Measurements from ENCODE around the gene MRPL20. TPM values are rescaled to one million over a fixed set of nuclear protein-coding genes. Genes with fewer than 3 reads are reported as not detected.
"Not testable (repeated sequence)": the region's sequence is repeated elsewhere in the genome, so short reads cannot be mapped to it uniquely, and the experiment has no call there.

MRPL20 gene
- total RNA-seq, 2 donors from 2014 or later, result 72.8 to 85.9 TPM

DNA sequence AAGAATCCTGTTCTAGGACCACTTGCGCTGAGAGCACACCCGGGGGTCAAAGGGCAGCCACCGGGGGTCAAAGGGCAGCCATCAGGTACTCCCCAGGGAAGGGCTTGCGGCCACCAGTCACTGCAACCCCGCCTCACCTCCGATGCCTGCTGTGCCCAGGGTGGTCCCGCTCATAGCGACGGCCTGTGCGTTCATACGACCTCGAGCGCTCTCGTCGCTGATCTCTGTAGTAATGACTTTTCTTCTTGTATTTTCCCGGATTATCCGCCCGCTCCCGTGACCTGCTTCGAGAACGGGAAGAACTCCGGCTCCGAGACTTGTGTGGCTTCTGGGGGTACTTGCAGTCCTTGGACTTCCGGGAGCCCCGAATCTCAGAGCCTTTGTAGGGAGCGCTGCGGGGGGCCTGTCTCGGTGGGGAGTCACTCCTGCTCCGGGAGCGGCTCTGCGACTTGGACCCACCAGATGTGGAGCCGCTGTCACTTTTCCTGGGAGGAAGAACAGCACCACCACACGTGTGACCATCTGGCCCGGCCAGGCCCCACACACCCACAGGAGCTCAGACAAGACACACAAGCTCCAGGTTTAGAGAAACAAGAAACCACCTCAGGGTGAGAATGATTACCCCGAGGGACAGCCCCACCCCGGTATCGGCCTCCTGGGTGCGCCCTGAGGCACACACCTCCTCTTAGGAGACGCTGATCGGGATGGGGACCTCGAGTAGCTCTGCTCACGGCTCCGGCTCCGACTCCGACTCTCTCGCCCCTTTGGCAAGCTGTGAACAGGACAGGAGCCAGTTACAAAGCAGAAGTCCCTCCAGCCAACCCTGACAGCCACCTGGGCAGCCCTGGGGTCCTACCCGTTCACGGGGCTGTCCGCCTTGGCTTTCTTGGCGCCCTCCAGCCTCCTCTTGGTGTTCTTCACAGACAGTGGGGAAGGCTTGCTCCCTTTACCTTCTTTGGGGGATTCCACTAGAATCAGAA, 19.7 kb downstream of the MRPL20 start:
- intact Hi-C loops (cut with DNase I), result no loop called here
- Histone ChIP-seq H3K27me3 (no peaks in the 10 kb centered on the region), H3K36me3 (replicated peaks in 1 of 2; ENCODE audit: insufficient read depth in 1 of 2, low read depth in 2 of 2) (peaks cover 40 to 50% of the 10 kb centered on the region in 2 donors), H3K4me1 (no peaks in the 10 kb centered on the region), H3K27ac (no peak overlapping the region), H3K9me3 (no peaks in the 10 kb centered on the region), H3K4me3 (no peak overlapping the region)
- WGBS, 2 donors, result 93 to 95% methylated on average over 32 to 48 of the region's 50 CpGs
- ATAC-seq (no peak), DNase-seq (no peak)
- no peak for TF ChIP-seq POLR2A (IDR thresholded peaks at IDR 0.05)
- TF ChIP-seq, protein P1, sequence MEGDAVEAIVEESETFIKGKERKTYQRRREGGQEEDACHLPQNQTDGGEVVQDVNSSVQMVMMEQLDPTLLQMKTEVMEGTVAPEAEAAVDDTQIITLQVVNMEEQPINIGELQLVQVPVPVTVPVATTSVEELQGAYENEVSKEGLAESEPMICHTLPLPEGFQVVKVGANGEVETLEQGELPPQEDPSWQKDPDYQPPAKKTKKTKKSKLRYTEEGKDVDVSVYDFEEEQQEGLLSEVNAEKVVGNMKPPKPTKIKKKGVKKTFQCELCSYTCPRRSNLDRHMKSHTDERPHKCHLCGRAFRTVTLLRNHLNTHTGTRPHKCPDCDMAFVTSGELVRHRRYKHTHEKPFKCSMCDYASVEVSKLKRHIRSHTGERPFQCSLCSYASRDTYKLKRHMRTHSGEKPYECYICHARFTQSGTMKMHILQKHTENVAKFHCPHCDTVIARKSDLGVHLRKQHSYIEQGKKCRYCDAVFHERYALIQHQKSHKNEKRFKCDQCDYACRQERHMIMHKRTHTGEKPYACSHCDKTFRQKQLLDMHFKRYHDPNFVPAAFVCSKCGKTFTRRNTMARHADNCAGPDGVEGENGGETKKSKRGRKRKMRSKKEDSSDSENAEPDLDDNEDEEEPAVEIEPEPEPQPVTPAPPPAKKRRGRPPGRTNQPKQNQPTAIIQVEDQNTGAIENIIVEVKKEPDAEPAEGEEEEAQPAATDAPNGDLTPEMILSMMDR (IDR thresholded peaks at IDR 0.05), result no peak

DNA sequence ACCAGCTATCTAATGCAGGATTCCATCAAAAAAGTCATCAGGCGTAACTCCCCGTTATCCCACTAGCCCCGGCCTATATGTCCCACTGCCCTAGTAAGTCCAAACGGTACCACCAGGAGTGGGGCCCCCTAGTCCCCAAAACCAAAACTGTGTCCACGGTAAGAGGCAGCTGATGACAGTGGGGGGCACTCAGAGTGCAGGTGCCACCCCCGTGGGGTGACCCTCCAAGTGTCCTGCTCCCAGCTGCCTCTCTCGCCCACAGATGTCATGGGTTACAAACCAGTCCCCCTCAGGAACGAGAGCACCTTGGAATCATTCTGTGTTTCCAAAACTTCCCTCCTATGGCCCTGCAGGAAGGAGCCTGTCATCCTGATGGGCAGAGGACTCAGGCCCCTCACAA, 21.2 kb downstream of the MRPL20 start:
- no peak for DNase-seq
- H3K27ac ChIP-seq, result no peak overlapping the region
- ATAC-seq, result no peak
- no peaks in the 10 kb centered on the region for H3K27me3 ChIP-seq
- intact Hi-C loops (cut with DNase I), result no loop called here
- TF ChIP-seq, protein P1 (IDR thresholded peaks at IDR 0.05), result no peak
- TF ChIP-seq POLR2A (IDR thresholded peaks at IDR 0.05), result no peak
- H3K36me3 ChIP-seq (replicated peaks in 1 of 2; ENCODE audit: insufficient read depth in 1 of 2, low read depth in 2 of 2), result peaks cover 31 to 38% of the 10 kb centered on the region in 2 donors
- no peaks in the 10 kb centered on the region for H3K4me1 ChIP-seq
- WGBS, 2 donors, result 89 to 96% methylated on average over 7 to 8 of the region's 8 CpGs
- no peak overlapping the region for H3K4me3 ChIP-seq
- no peaks in the 10 kb centered on the region for H3K9me3 ChIP-seq

DNA sequence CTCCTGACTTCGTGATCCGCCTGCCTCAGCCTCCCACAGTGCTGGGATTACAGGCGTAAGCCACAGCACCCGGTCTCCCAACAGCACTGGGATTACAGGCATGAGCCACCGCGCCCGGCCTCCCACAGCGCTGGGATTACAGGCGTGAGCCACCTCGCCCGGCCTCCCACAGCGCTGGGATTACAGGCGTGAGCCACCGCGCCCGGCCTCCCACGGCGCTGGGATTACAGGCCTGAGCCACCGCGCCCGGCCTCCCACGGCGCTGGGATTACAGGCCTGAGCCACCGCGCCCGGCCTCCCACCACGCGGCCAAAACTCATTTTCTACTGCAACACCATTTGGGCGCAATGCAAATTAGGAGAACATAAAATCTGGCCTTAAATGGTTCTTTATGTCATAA, 21.8 kb downstream of the MRPL20 start:
- H3K9me3 ChIP-seq; H3K27me3 ChIP-seq; ATAC-seq; intact Hi-C loops (cut with DNase I); H3K4me1 ChIP-seq; H3K27ac ChIP-seq; H3K4me3 ChIP-seq; DNase-seq: not testable (repeated sequence)
- 93 to 94% methylated on average over 23 to 26 of the region's 29 CpGs for WGBS, 2 donors
- H3K36me3 ChIP-seq (replicated peaks in 1 of 2; ENCODE audit: insufficient read depth in 1 of 2, low read depth in 2 of 2), result peaks cover 27 to 34% of the 10 kb centered on the region in 2 donors

DNA sequence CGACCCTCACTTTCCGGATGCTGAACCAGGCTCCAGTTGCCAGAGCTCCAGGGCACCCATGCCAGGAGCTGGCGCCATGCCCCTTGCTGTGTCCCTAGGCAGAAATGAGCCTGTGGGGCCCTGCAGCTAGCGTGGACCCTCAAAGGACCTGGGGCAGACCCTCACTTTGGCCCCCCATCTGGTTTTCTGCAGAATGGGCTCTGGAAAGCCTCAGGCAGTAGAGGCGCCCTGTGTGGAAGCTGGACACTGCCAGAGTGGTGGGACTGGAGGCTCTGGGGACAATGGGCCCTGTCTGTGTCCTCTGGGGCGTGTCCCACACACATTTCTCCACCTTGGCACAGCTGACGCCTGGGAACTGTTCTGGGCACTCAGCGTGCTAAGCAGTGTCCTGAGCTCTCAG, 25.8 kb downstream of the MRPL20 start:
- ATAC-seq (no peak), DNase-seq (no peak)
- H3K4me1 ChIP-seq, result peaks cover 2% of the 10 kb centered on the region
- no peaks in the 10 kb centered on the region for H3K27me3 ChIP-seq
- no peak for TF ChIP-seq POLR2A (IDR thresholded peaks at IDR 0.05)
- TF ChIP-seq, protein P1 (IDR thresholded peaks at IDR 0.05), result no peak
- intact Hi-C loops (cut with DNase I), result no loop called here
- H3K9me3 ChIP-seq, result no peaks in the 10 kb centered on the region
- WGBS, 2 donors, result 93% methylated on average over 5 of the region's 8 CpGs; no CpG with 5 or more reads in 1 of the 2 donors
- H3K4me3 ChIP-seq, result no peak overlapping the region
- no peak overlapping the region for H3K27ac ChIP-seq
- peaks cover 2 to 3% of the 10 kb centered on the region in 2 donors for H3K36me3 ChIP-seq (replicated peaks in 1 of 2; ENCODE audit: insufficient read depth in 1 of 2, low read depth in 2 of 2)

DNA sequence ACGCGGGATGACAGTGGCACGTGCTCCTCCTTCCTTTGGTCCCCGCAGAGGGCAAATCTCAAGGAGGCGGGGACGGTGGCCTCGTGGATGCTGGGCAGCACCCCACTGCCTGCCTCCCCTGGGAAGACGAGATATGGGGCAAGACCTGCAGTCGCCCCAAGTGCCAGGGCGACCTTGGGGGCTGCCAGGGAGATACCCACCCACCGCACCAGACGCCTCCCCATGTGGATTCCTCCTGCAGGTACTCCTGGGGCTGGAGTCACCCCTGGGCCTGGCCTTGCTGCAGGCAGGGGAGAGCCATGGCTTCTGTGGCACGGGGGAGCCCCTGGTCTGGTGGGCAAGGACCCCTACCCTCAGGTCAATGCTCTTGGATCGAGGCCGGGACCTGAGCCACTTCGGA, 26.2 kb downstream of the MRPL20 start:
- H3K9me3 ChIP-seq, result no peaks in the 10 kb centered on the region
- ATAC-seq (no peak), DNase-seq (no peak)
- intact Hi-C loops (cut with DNase I), result no loop called here
- no peaks in the 10 kb centered on the region for H3K27me3 ChIP-seq
- no peak overlapping the region for H3K27ac ChIP-seq
- TF ChIP-seq POLR2A (IDR thresholded peaks at IDR 0.05), result no peak
- TF ChIP-seq, protein P1 (IDR thresholded peaks at IDR 0.05), result no peak
- peaks cover 0 to 1% of the 10 kb centered on the region in 2 donors for H3K36me3 ChIP-seq (replicated peaks in 1 of 2; ENCODE audit: insufficient read depth in 1 of 2, low read depth in 2 of 2)
- H3K4me3 ChIP-seq, result no peak overlapping the region
- peaks cover 6% of the 10 kb centered on the region for H3K4me1 ChIP-seq
- 91% methylated on average over 16 of the region's 16 CpGs; no CpG with 5 or more reads in 1 of the 2 donors for WGBS, 2 donors

All from body of pancreas (tissue), 4 donors.